GM12864 (cell line): ENCODE results near the gene NFIX.

Source experiments
- DNase-seq: peaks from one replicate; pipeline ENCODE4 v3.0.0-alpha.2; 2011; ENCODE audit warnings: low read depth
- H3K4me3 ChIP-seq: 2 replicates; pipeline ENCODE4 v1.5.1; 2011; ENCODE audit warnings: mild to moderate bottlenecking, low read depth, low read length, control low read depth
- TF ChIP-seq, protein P1 (sequence below): IDR thresholded peaks from 2 replicates; pipeline ENCODE4 v1.5.1; 2011; ENCODE audit warnings: low read depth, mild to moderate bottlenecking, moderate library complexity, low read length, control low read depth, inconsistent platforms; ENCODE audit errors: missing control alignments

NFIX gene

DNA sequence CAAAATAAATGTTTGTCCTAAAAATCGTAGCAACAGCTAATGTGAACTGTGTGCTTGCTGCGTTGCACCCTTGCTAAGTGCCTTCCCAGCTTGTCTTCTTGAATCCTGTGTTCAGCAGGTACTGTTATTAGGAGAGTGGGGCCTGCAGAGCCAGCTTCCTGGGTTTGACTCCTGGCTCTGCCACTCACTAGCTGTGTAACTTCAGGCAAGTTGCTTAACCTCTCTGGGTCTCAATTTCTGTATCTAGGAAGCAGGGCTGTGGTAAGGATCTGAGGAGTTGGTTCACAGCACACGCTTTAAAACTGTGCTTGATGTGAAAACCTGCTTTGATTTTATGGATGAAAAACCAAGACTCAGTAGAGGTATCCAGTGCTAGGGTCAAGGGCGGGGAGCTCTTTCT, 10.0 kb downstream of the NFIX start:
- no peak for DNase-seq
- TF ChIP-seq, protein P1, sequence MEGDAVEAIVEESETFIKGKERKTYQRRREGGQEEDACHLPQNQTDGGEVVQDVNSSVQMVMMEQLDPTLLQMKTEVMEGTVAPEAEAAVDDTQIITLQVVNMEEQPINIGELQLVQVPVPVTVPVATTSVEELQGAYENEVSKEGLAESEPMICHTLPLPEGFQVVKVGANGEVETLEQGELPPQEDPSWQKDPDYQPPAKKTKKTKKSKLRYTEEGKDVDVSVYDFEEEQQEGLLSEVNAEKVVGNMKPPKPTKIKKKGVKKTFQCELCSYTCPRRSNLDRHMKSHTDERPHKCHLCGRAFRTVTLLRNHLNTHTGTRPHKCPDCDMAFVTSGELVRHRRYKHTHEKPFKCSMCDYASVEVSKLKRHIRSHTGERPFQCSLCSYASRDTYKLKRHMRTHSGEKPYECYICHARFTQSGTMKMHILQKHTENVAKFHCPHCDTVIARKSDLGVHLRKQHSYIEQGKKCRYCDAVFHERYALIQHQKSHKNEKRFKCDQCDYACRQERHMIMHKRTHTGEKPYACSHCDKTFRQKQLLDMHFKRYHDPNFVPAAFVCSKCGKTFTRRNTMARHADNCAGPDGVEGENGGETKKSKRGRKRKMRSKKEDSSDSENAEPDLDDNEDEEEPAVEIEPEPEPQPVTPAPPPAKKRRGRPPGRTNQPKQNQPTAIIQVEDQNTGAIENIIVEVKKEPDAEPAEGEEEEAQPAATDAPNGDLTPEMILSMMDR = no peak
- no peak overlapping the region for H3K4me3 ChIP-seq

DNA sequence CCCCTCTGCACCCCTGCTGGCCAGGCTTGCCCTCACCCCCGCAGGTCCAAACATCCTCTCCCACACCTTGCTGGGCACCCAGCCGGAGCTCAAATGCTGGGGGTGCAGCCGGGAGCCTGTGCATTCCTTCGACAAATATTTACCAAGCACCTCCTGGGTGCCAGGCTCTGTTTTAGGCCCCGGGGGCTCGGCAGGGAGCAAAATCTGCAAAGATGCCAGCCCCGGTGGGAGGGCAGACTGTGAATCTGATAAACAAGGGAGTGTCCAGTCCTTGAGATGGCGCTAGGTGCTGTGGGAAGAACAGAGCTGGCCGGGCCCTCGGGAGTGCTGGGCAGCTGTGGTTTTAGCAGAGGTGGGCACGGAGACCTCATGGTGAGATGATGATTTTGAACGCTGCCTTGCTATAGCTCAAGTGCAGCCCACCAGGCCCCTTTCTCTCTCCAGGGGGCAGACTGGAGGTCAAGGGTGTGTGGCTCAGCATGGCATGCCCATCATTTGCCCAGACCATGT, 10.6 kb downstream of the NFIX start:
- no peak overlapping the region for H3K4me3 ChIP-seq
- TF ChIP-seq, protein P1 = no peak
- no peak for DNase-seq

- TF ChIP-seq, protein P1 = no peak
- H3K4me3 ChIP-seq = no peak overlapping the region
- DNase-seq = no peak
Measured at GRCh38 chr19:13006431-13007281, 11.4 kb downstream of the NFIX start.

GRCh38 chr19:13007292-13008045, 12.2 kb downstream of the NFIX start:
- DNase-seq = no peak
- no peak overlapping the region for H3K4me3 ChIP-seq
- TF ChIP-seq, protein P1 = no peak

GRCh38 chr19:13008926-13009787, 13.9 kb downstream of the NFIX start:
- no peak for DNase-seq
- H3K4me3 ChIP-seq = no peak overlapping the region
- TF ChIP-seq, protein P1 = no peak

- TF ChIP-seq, protein P1 = no peak
- no peak for DNase-seq
- no peak overlapping the region for H3K4me3 ChIP-seq
Measured at GRCh38 chr19:13010038-13010991, 15.0 kb downstream of the NFIX start.
